ENCODE measurements around the gene ACAN.

DNA sequence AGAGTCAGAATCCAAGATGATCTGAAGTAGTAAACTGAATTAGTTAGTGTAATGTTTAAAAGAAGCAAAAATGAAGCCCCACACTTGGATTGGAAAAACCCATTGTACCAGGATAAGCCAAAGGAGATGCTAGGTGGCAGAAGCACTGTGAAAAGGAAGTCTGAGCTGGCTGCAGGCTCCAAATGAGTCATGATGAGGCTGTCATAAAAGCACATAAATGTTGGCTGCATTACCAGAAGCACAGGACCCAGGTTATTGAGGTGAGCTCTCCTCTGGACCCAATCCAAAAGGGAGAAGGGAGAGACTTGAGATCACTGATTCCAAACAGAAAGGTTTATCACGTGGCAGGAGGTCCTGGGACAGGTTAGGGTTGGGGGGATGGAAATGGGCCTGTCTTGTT is 3.2 kb upstream of the ACAN start:
- TF ChIP-seq ELF1 (IDR thresholded peaks at IDR 0.05) (no peak), MEF2A (IDR thresholded peaks at IDR 0.05; ENCODE audit: borderline replicate concordance, low read depth) (no peak), CTCF (IDR thresholded peaks at IDR 0.05) (no peak), POLR2AphosphoS5 (IDR thresholded peaks at IDR 0.05; ENCODE audit: low read depth, low read length) (no peak), FOXM1 (IDR thresholded peaks at IDR 0.05; ENCODE audit: low read depth) (no peak)
- TF ChIP-seq, protein P1, sequence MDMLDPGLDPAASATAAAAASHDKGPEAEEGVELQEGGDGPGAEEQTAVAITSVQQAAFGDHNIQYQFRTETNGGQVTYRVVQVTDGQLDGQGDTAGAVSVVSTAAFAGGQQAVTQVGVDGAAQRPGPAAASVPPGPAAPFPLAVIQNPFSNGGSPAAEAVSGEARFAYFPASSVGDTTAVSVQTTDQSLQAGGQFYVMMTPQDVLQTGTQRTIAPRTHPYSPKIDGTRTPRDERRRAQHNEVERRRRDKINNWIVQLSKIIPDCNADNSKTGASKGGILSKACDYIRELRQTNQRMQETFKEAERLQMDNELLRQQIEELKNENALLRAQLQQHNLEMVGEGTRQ (IDR thresholded peaks at IDR 0.05; ENCODE audit: borderline replicate concordance, low read depth, low read length) = no peak

All from SK-N-SH (cell line).